WTC11 (cell line): ENCODE results near the gene RGL1.

Source experiments
- RELA ChIP-seq: sonication (generic); formaldehyde crosslinking; IDR thresholded peaks from 2 replicates; pipeline ENCODE4 v1.8.1; 2022; ENCODE audit warnings: missing genetic modification reagents, mild to moderate bottlenecking, borderline replicate concordance
- TF ChIP-seq, protein P1 (sequence below): fragments of 200-600 bp; IDR thresholded peaks from 2 replicates; pipeline ENCODE4 v1.8.0; 2022; ENCODE audit warnings: antibody characterized with exemption
- TF ChIP-seq, protein P2 (sequence below): sonication (generic); formaldehyde crosslinking; IDR thresholded peaks from 2 replicates; pipeline ENCODE4 v1.8.0; 2023; ENCODE audit warnings: missing genetic modification reagents

GRCh38 chr1:183931646-183932271, 126.8 kb downstream of the RGL1 start:
- TF ChIP-seq, protein P1, sequence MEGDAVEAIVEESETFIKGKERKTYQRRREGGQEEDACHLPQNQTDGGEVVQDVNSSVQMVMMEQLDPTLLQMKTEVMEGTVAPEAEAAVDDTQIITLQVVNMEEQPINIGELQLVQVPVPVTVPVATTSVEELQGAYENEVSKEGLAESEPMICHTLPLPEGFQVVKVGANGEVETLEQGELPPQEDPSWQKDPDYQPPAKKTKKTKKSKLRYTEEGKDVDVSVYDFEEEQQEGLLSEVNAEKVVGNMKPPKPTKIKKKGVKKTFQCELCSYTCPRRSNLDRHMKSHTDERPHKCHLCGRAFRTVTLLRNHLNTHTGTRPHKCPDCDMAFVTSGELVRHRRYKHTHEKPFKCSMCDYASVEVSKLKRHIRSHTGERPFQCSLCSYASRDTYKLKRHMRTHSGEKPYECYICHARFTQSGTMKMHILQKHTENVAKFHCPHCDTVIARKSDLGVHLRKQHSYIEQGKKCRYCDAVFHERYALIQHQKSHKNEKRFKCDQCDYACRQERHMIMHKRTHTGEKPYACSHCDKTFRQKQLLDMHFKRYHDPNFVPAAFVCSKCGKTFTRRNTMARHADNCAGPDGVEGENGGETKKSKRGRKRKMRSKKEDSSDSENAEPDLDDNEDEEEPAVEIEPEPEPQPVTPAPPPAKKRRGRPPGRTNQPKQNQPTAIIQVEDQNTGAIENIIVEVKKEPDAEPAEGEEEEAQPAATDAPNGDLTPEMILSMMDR, result no peak
- TF ChIP-seq RELA (CRISPR knock-in tag), result no peak
- TF ChIP-seq, protein P2, sequence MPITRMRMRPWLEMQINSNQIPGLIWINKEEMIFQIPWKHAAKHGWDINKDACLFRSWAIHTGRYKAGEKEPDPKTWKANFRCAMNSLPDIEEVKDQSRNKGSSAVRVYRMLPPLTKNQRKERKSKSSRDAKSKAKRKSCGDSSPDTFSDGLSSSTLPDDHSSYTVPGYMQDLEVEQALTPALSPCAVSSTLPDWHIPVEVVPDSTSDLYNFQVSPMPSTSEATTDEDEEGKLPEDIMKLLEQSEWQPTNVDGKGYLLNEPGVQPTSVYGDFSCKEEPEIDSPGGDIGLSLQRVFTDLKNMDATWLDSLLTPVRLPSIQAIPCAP (CRISPR knock-in tag), result no peak
